K562 (cell line): ENCODE measurements around the gene S100A9. TPM values are rescaled to one million over a fixed set of nuclear protein-coding genes. Genes with fewer than 3 reads are reported as not detected.

Experiments used
- ATAC-seq: fragments of 200-7000 bp; cut with Tn5 transposase; 3 replicates; pipeline ENCODE4 v1.9.1; 2020; ENCODE audit warnings: moderate library complexity
- BruUV-seq: library from RNA; stranded (reverse); fragments of 400-500 nt; replicated peaks from 2 replicates; lab custom pipeline; 2021; lab: Mats Ljungman, UMichigan
- CTCF ChIA-PET: fragments of 300-600 bp; formaldehyde crosslinking; extraction: SDS; loops from one replicate; lab custom pipeline; 2021; ENCODE audit warnings: low intra/inter-chr PET ratio; lab: Yijun Ruan, JAX
- POLR2A ChIA-PET: fragments of 300-600, 350-650 bp; sonication (Branson Sonifier 250); formaldehyde crosslinking; extraction: SDS; loops from one replicate; lab custom pipeline; 2021; ENCODE audit warnings: antibody characterized with exemption, inconsistent platforms; lab: Yijun Ruan, JAX
- DNase-seq, 4 experiments: peaks; one replicate each; pipeline versions ENCODE4 v3.0.0 to v3.0.0-alpha.2; 2011 to 2018; ENCODE audit warnings: low spot score in 3 of 4, mixed read lengths in 3 of 4; ENCODE audit errors: extremely low read depth in 1 of 4
- FAIRE-seq: peaks from 2 replicates; lab custom pipeline; 2011; peaks lifted over from hg19 to GRCh38; lab: Jason Lieb, UNC
- H2AFZ ChIP-seq: 2 replicates; pipeline ENCODE4 v1.6.0; 2011; ENCODE audit warnings: low read depth, low read length, control low read depth, inconsistent platforms
- H3K27ac ChIP-seq: fragments of 200-600 bp; 3 replicates; pipeline ENCODE4 v1.8.0; 2011; ENCODE audit warnings: low read depth, mild to moderate bottlenecking, control low read depth, inconsistent platforms, low read length, moderate library complexity, mixed read lengths; ENCODE audit errors: extremely low read depth
- H3K27me3 ChIP-seq, 2 experiments: fragments of 300-600 bp in 1 of 2; 2 replicates in 1 of 2; 3 replicates in 1 of 2; pipeline versions ENCODE4 v1.6.0 to v1.8.0; 2011; ENCODE audit warnings: inconsistent platforms in 2 of 2, low read length in 2 of 2, mild to moderate bottlenecking in 1 of 2, mixed read lengths in 1 of 2, moderate library complexity in 1 of 2; ENCODE audit not compliant: control insufficient read depth in 2 of 2, insufficient read depth in 2 of 2
- H3K36me3 ChIP-seq: fragments of 300-600 bp; 3 replicates; pipeline ENCODE4 v1.8.0; 2011; ENCODE audit warnings: mild to moderate bottlenecking, low read length, inconsistent platforms; ENCODE audit not compliant: control insufficient read depth, insufficient read depth
- H3K4me1 ChIP-seq, 2 experiments: fragments of 200-600 bp in 1 of 2; replicated peaks in 1 of 2; 2 replicates in 1 of 2; 3 replicates in 1 of 2; pipeline versions ENCODE4 v1.5.1 to v1.8.0; 2011; ENCODE audit warnings: inconsistent platforms in 2 of 2, low read length in 2 of 2, mild to moderate bottlenecking in 1 of 2, mixed read lengths in 1 of 2, moderate library complexity in 1 of 2; ENCODE audit not compliant: control insufficient read depth in 2 of 2, insufficient read depth in 2 of 2
- H3K4me2 ChIP-seq: 2 replicates; pipeline ENCODE4 v1.6.1; 2011; ENCODE audit warnings: low read length, control low read depth, inconsistent platforms, mixed read lengths; ENCODE audit not compliant: insufficient read depth
- H3K4me3 ChIP-seq: fragments of 200-600 bp; sonication (generic), shearing (Covaris generic); 2 replicates; pipeline ENCODE4 v1.5.1; 2016; ENCODE audit warnings: control low read depth, inconsistent platforms
- H3K79me2 ChIP-seq: fragments of 200-600 bp; 3 replicates; pipeline ENCODE4 v1.8.0; 2011; ENCODE audit warnings: low read length, inconsistent platforms; ENCODE audit not compliant: control insufficient read depth, insufficient read depth
- H3K9ac ChIP-seq, 2 experiments: 2 replicates each; pipeline versions ENCODE4 v1.6.0 to v1.6.1; 2011; ENCODE audit warnings: low read depth in 2 of 2, low read length in 2 of 2, control low read depth in 1 of 2, inconsistent platforms in 1 of 2, mild to moderate bottlenecking in 1 of 2, mixed read lengths in 1 of 2; ENCODE audit not compliant: insufficient read depth in 1 of 2
- H3K9me1 ChIP-seq: one replicate; pipeline ENCODE4 v1.6.0; 2011; ENCODE audit warnings: inconsistent platforms, mild to moderate bottlenecking, low read length, moderate library complexity; ENCODE audit not compliant: control insufficient read depth, insufficient read depth
- H3K9me3 ChIP-seq: replicated peaks from 2 replicates; pipeline ENCODE4 v1.5.1; 2011; ENCODE audit warnings: low read depth, low read length, inconsistent platforms; ENCODE audit not compliant: control insufficient read depth, insufficient read depth
- H4K20me1 ChIP-seq: replicated peaks from 2 replicates; pipeline ENCODE4 v1.6.1; 2011; ENCODE audit warnings: low read length, inconsistent platforms, mixed read lengths; ENCODE audit not compliant: control insufficient read depth, insufficient read depth
- CEBPB ChIP-seq: fragments of 450-650 bp; IDR thresholded peaks from 2 replicates; pipeline ENCODE4 v1.6.1; 2016; ENCODE audit warnings: missing genetic modification characterization, missing compliant biosample characterization
- DACH1 ChIP-seq: fragments of 450-650 bp; IDR thresholded peaks from 2 replicates; pipeline ENCODE4 v1.6.1; 2018; ENCODE audit not compliant: partially characterized antibody
- GATAD2B ChIP-seq: fragments of 450-650 bp; IDR thresholded peaks from 2 replicates; pipeline ENCODE4 v1.6.1; 2017; ENCODE audit warnings: mild to moderate bottlenecking, borderline replicate concordance
- L3MBTL2 ChIP-seq: fragments of 450-650 bp; IDR thresholded peaks from 2 replicates; pipeline ENCODE4 v1.6.1; 2016; ENCODE audit warnings: mild to moderate bottlenecking, moderate library complexity
- LEF1 ChIP-seq: fragments of 450-650 bp; IDR thresholded peaks from 2 replicates; pipeline ENCODE4 v1.6.1; 2016; ENCODE audit warnings: mild to moderate bottlenecking
- MED1 ChIP-seq: sonication (generic); formaldehyde crosslinking; IDR thresholded peaks from 2 replicates; pipeline ENCODE4 v1.8.1; 2023; ENCODE audit warnings: missing genetic modification reagents, borderline replicate concordance
- MLLT1 ChIP-seq, 2 experiments: fragments of 450-650 bp; IDR thresholded peaks; 2 replicates each; pipeline ENCODE4 v1.6.1; 2016
- MYC ChIP-seq, 2 experiments: fragments of 250-450 bp in 1 of 2; sonication (Bioruptor Pico) in 1 of 2; IDR thresholded peaks; 2 replicates each; pipeline versions ENCODE4 v1.5.1 to v1.6.1; 2012 to 2021; ENCODE audit warnings: low read depth in 2 of 2, borderline replicate concordance in 1 of 2, improper control_type of control experiment in 1 of 2, low read length in 1 of 2, mild to moderate bottlenecking in 1 of 2, moderate library complexity in 1 of 2
- MYNN ChIP-seq, 2 experiments: sonication (generic); formaldehyde crosslinking in 1 of 2; IDR thresholded peaks; 2 replicates each; pipeline versions ENCODE4 v1.5.0 to v1.6.1; 2016 to 2020; ENCODE audit warnings: antibody characterized with exemption in 1 of 2, missing genetic modification reagents in 1 of 2
- NFIC ChIP-seq: fragments of 450-650 bp; IDR thresholded peaks from 2 replicates; pipeline ENCODE4 v1.6.1; 2017; ENCODE audit warnings: mild to moderate bottlenecking, inconsistent platforms
- PTTG1 ChIP-seq: fragments of 450-650 bp; IDR thresholded peaks from 2 replicates; pipeline ENCODE4 v1.6.1; 2016; ENCODE audit warnings: low read depth, mild to moderate bottlenecking, missing genetic modification characterization, missing compliant biosample characterization
- RFX1 ChIP-seq: fragments of 450-650 bp; IDR thresholded peaks from 2 replicates; pipeline ENCODE4 v1.6.1; 2016; ENCODE audit warnings: mild to moderate bottlenecking, moderate library complexity
- SMAD1 ChIP-seq: fragments of 150-350 bp; IDR thresholded peaks from 2 replicates; pipeline ENCODE4 v1.6.1; 2014; ENCODE audit warnings: low read length, low read depth; ENCODE audit not compliant: partially characterized antibody
- TGIF2 ChIP-seq: sonication (generic); formaldehyde crosslinking; IDR thresholded peaks from 2 replicates; pipeline ENCODE4 v1.8.1; 2022; ENCODE audit warnings: mild to moderate bottlenecking, missing genetic modification reagents, moderate library complexity
- ZNF175 ChIP-seq: fragments of 200-800 bp; sonication (Bioruptor generic); IDR thresholded peaks from 2 replicates; pipeline ENCODE4 v1.6.1; 2016; ENCODE audit warnings: low read depth, mild to moderate bottlenecking, missing genetic modification characterization, missing compliant biosample characterization
- ZNF347 ChIP-seq: fragments of 450-650 bp; formaldehyde crosslinking; IDR thresholded peaks from 2 replicates; pipeline ENCODE4 v1.4.0; 2020; ENCODE audit warnings: low read depth, mild to moderate bottlenecking, moderate library complexity
- ZNF699 ChIP-seq: fragments of 250-450 bp; sonication (Bioruptor Pico); IDR thresholded peaks from 2 replicates; pipeline ENCODE4 v1.8.0; 2021; ENCODE audit warnings: mild to moderate bottlenecking, moderate library complexity; ENCODE audit not compliant: insufficient replicate concordance
- WGBS: fragments of 100-300 bp; shearing (Covaris generic); methylation state at CpG from one replicate; pipeline ENCODE4 v1.1.6; 2016; ENCODE audit warnings: low coverage, mixed read lengths; ENCODE audit not compliant: insufficient coverage; ENCODE audit errors: missing lambda C conversion rate; 5-methylcytosine and 5-hydroxymethylcytosine counted together
- in situ Hi-C: fragments of 300-500 bp; cut with MboI; formaldehyde crosslinking; loops from 4 replicates; pipeline ENCODE4 v1.15.0; 2018; ENCODE audit warnings: inconsistent platforms, mixed read lengths
- intact Hi-C: fragments of 100-400 bp; cut with micrococcal nuclease; formaldehyde crosslinking; loops from 2 replicates; pipeline ENCODE4 v1.14.2; 2022
- polyA plus RNA-seq, 8 experiments: library from polyadenylated mRNA; depleted of rRNA in 4 of 8; stranded (reverse) in 5 of 8; unstranded in 3 of 8; fragments of >200 nt; fragmentation: Nextera tagmentation in 2 of 8; fragmentation: Illumina TruSeq in 1 of 8; extraction: Ambion mirVana in 2 of 8; extraction: Trizol in 1 of 8; gene quantifications; 2 replicates each; pipeline versions ENCODE4 v1.2.1 to v1.2.3, GENCODE V29; 2011 to 2014; ENCODE audit warnings: inconsistent platforms in 1 of 8, missing spikeins in 1 of 8
- total RNA-seq, 7 experiments: library from RNA; depleted of rRNA in 6 of 7; stranded (reverse); fragments of >200 nt in 6 of 7; fragmentation: Illumina TruSeq in 2 of 7; extraction: Trizol in 2 of 7; gene quantifications; 2 replicates each; pipeline versions ENCODE4 v1.2.1 to v1.2.3, GENCODE V29; 2011 to 2021; ENCODE audit warnings: low replicate concordance in 1 of 7
- TF ChIP-seq, protein P1 (sequence below): fragments of 250-450 bp; sonication (Bioruptor Pico); IDR thresholded peaks from 2 replicates; pipeline ENCODE4 v1.4.0; 2020; ENCODE audit warnings: mild to moderate bottlenecking, moderate library complexity

Gene S100A9
- total and polyA plus RNA-seq, 9 of the 15 experiments (the other 6 are each of a cell fraction or from before 2014, with no cell fraction given): 0.80 TPM; not detected in 8

DNA sequence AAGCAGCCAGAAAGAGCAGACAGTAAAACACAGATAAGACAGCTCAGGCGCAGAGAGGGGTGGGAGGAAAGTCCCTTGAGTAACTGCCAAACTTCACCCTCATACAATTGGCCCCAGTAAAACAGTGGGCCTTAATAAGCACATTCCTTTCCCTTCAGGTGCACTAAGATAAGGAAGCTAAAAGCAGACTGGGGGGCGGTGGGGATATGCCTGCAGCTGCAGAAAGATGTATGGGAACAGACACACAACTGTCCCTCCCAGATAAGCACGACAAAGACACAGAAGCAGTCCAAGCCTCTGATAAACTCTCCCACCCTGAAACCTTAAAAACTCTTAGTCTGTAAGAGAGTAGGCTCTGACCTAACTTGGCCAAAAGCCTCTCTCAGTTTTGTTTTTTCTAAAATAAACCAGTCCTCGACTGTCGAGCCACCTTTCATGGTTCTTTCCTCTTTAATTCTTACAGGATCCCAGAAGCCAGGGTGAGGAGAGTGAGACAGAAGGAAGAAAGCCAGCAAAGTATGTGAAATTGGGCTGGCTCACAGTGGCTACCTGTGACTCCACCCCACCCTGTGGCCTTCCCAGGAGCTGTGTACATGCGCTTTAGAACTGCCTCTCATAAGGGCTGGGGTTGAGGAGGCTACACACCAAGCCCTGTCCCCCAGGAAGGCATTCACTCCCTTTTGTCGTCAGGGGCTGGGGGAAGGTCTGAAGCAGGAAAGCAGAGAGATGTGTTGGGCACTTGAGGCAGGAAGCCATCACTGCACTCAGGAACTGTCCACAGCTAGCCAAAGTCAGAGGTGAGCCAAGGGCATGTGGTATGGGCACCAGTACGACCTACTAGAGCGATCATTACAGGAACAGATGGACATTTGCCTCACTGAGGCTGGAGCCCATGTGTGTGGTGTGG, 13.6 kb upstream of the S100A9 start (continued):
- TF ChIP-seq MYNN (IDR thresholded peaks at IDR 0.05) (peak; percentile 77; the same call in 1 of the 2 replicates), MYNN (CRISPR knock-in tag; IDR thresholded peaks at IDR 0.05) (no peak), MYC (IDR thresholded peaks at IDR 0.05; ENCODE audit: low read depth, low read length) (peak; percentile 73), MYC (CRISPR knock-in tag; IDR thresholded peaks at IDR 0.05; ENCODE audit: borderline replicate concordance, low read depth) (no peak), NFIC (peak; percentile 99), MLLT1 (IDR thresholded peaks at IDR 0.05) (peak; percentile 51 to 88; a peak in 2 of 4 replicates)

DNA sequence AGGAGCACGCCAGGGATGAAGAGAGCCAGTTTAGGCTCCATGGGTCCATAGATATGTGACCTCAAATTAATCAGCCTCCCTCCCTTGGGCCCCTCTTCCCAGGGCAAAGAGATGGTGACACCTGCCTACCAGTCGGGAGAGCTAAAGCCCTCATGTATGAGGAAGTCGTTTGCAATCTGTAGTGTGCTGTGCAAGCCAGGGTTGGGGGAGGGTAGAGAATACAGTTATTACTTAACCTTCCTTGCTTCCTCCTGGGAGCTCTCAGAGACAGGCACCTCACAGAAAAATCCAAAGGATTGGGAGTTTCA, 13.0 kb upstream of the S100A9 start:
- no peak for DNase-seq
- Histone ChIP-seq H2AFZ (no peak overlapping the region), H3K9me1 (no peaks in the 10 kb centered on the region), H3K9me3 (no peaks in the 10 kb centered on the region), H3K4me1 (peaks cover 30 to 39% of the 10 kb centered on the region in 2 experiments), H4K20me1 (peaks cover 18% of the 10 kb centered on the region), H3K79me2 (no peaks in the 10 kb centered on the region), H3K27me3 (peaks cover 3 to 17% of the 10 kb centered on the region in 2 experiments; a peak in 3 of 5 replicates), H3K36me3 (no peaks in the 10 kb centered on the region), H3K9ac (peak overlapping the region in 1 of 2 experiments; percentile 6; a peak in 1 of 4 replicates), H3K4me3 (no peak overlapping the region), H3K4me2 (peak overlapping the region; percentile 78), H3K27ac (peak overlapping the region; percentile 68; the same call in 1 of the 3 replicates)
- ATAC-seq: peak; percentile 32
- in situ Hi-C loops (no loop called here), intact Hi-C loops (no loop called here)
- no peak for FAIRE-seq
- ChIA-PET POLR2A (no interaction called here), CTCF (no interaction called here)
- no TSS peak for BruUV-seq
- WGBS: 20% methylated on average over 3 of the region's 3 CpGs
- TF ChIP-seq ZNF175 (CRISPR knock-in tag) (no peak), PTTG1 (tag) (no peak), RFX1 (no peak), L3MBTL2 (0 out of 2 replicates have a peak, but pooled peaks have one; percentile 5), DACH1 (no peak), MED1 (CRISPR knock-in tag) (no peak), CEBPB (tag) (peak; percentile 32; the same call in 1 of the 2 replicates), ZNF347 (CRISPR knock-in tag) (no peak), LEF1 (0 out of 2 replicates have a peak, but pooled peaks have one; percentile 12), GATAD2B (no peak), TGIF2 (no peak), SMAD1 (no peak), ZNF699 (CRISPR knock-in tag) (no peak)
- TF ChIP-seq, protein P1, sequence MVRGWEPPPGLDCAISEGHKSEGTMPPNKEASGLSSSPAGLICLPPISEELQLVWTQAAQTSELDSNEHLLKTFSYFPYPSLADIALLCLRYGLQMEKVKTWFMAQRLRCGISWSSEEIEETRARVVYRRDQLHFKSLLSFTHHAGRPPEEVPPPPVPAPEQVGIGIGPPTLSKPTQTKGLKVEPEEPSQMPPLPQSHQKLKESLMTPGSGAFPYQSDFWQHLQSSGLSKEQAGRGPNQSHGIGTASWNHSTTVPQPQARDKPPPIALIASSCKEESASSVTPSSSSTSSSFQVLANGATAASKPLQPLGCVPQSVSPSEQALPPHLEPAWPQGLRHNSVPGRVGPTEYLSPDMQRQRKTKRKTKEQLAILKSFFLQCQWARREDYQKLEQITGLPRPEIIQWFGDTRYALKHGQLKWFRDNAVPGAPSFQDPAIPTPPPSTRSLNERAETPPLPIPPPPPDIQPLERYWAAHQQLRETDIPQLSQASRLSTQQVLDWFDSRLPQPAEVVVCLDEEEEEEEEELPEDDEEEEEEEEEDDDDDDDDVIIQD (CRISPR knock-in tag): no peak
